ENCODE data around the gene ZDHHC1.

Gene ZDHHC1

GRCh38 chr16:67432506-67432890 lies 16.2 kb upstream of the ZDHHC1 start:
- TF ChIP-seq CTCF (IDR thresholded peaks at IDR 0.05; ENCODE audit: insufficient read depth, low read depth, low read length, missing control alignments), result no peak

GRCh38 chr16:67431775-67432505 lies 15.7 kb upstream of the ZDHHC1 start:
- H3K4me3 ChIP-seq (ENCODE audit: low read depth, low read length), result no peak overlapping the region
- no peak for TF ChIP-seq CTCF (IDR thresholded peaks at IDR 0.05; ENCODE audit: insufficient read depth, low read depth, low read length, missing control alignments)
- no peak for DNase-seq (ENCODE audit: low read depth)

More at GRCh38 chr16:67432506-67432890, 16.2 kb upstream of the ZDHHC1 start:
- no peak overlapping the region for H3K4me3 ChIP-seq (ENCODE audit: low read depth, low read length)
- no peak for DNase-seq (ENCODE audit: low read depth)

GRCh38 chr16:67430977-67431774 lies 14.9 kb upstream of the ZDHHC1 start, which contains the start of gene HSD11B2:
HSD11B2 (plus strand) TSS chr16:67431121; CDS start chr16:67431249, 128 bp downstream.
- TF ChIP-seq CTCF (IDR thresholded peaks at IDR 0.05; ENCODE audit: insufficient read depth, low read depth, low read length, missing control alignments), result no peak
- H3K4me3 ChIP-seq (ENCODE audit: low read depth, low read length), result no peak within 1 kb of the TSS; the same call in 1 of the 2 replicates
- no peak for DNase-seq (ENCODE audit: low read depth)

- no peak overlapping the region; the same call in 1 of the 2 replicates for H3K4me3 ChIP-seq (ENCODE audit: low read depth, low read length)
- no peak for TF ChIP-seq CTCF (IDR thresholded peaks at IDR 0.05; ENCODE audit: insufficient read depth, low read depth, low read length, missing control alignments)
- DNase-seq (ENCODE audit: low read depth), result peak; percentile 10
Measured at GRCh38 chr16:67430504-67430976, 14.3 kb upstream of the ZDHHC1 start.

GRCh38 chr16:67429799-67430503 lies 13.7 kb upstream of the ZDHHC1 start:
- no peak for DNase-seq (ENCODE audit: low read depth)
- no peak overlapping the region for H3K4me3 ChIP-seq (ENCODE audit: low read depth, low read length)
- no peak for TF ChIP-seq CTCF (IDR thresholded peaks at IDR 0.05; ENCODE audit: insufficient read depth, low read depth, low read length, missing control alignments)

- H3K4me3 ChIP-seq (ENCODE audit: low read depth, low read length), result no peak overlapping the region
- no peak for TF ChIP-seq CTCF (IDR thresholded peaks at IDR 0.05; ENCODE audit: insufficient read depth, low read depth, low read length, missing control alignments)
- no peak for DNase-seq (ENCODE audit: low read depth)
Measured at GRCh38 chr16:67429053-67429798, 12.9 kb upstream of the ZDHHC1 start.

Measured in GM12865 (cell line).